ENCODE measurements around the gene ADCK2. TPM values are rescaled to one million over a fixed set of nuclear protein-coding genes. Genes with fewer than 3 reads are reported as not detected.

Gene ADCK2
- total and polyA plus RNA-seq, 9 of the 15 experiments (the other 6 are each of a cell fraction or from before 2014, with no cell fraction given) = 0.08 to 14.3 (median 9.7) TPM

- Histone ChIP-seq H3K4me3 (no peak overlapping the region), H3K79me2 (ENCODE audit: control insufficient read depth, insufficient read depth, low read length) (no peaks in the 10 kb centered on the region), H3K9ac (ENCODE audit: insufficient read depth in 1 of 2, low read depth in 2 of 2, low read length in 2 of 2) (no peak overlapping the region), H4K20me1 (replicated peaks; ENCODE audit: control insufficient read depth, insufficient read depth, low read length) (no peaks in the 10 kb centered on the region), H3K36me3 (ENCODE audit: control insufficient read depth, insufficient read depth, low read length) (peaks cover 23% of the 10 kb centered on the region; the same call in 2 of the 3 replicates), H3K9me1 (ENCODE audit: control insufficient read depth, insufficient read depth, low read length) (no peaks in the 10 kb centered on the region), H3K4me1 (replicated peaks in 1 of 2; ENCODE audit: control insufficient read depth in 2 of 2, insufficient read depth in 2 of 2, low read length in 2 of 2) (no peaks in the 10 kb centered on the region), H3K27me3 (ENCODE audit: control insufficient read depth in 2 of 2, insufficient read depth in 2 of 2, low read length in 2 of 2) (no peaks in the 10 kb centered on the region), H3K9me3 (replicated peaks; ENCODE audit: control insufficient read depth, insufficient read depth, low read depth, low read length) (no peaks in the 10 kb centered on the region), H2AFZ (ENCODE audit: low read depth, low read length) (no peak overlapping the region), H3K4me2 (ENCODE audit: insufficient read depth, low read length) (no peak overlapping the region), H3K27ac (ENCODE audit: extremely low read depth, low read depth, low read length) (no peak overlapping the region)
- no peak for FAIRE-seq
- intact Hi-C loops (cut with micrococcal nuclease) = no loop called here
- ChIA-PET CTCF (ENCODE audit: low intra/inter-chr PET ratio) (interaction anchor here (0.7 kb wide), 1 partner anchor 726 kb away, joined by 4 read pairs; no protein-coding TSS in a partner anchor), POLR2A (interaction anchor here (0.6 to 0.9 kb wide), 2 partner anchors 20 to 236 kb away, joined by 3 to 4 read pairs; no protein-coding TSS in a partner anchor)
- in situ Hi-C loops (cut with MboI) = no loop called here
- TF ChIP-seq GABPB1 (CRISPR knock-in tag; IDR thresholded peaks at IDR 0.05) (no peak), DMBX1 (CRISPR knock-in tag; IDR thresholded peaks at IDR 0.05; ENCODE audit: borderline replicate concordance) (no peak), SNIP1 (IDR thresholded peaks at IDR 0.05; ENCODE audit: low read depth) (no peak), EGR1 (conservative IDR thresholded peaks at IDR 0.05) (no peak), EP400 (IDR thresholded peaks at IDR 0.05) (no peak), SLC30A9 (CRISPR knock-in tag; IDR thresholded peaks at IDR 0.05) (no peak), HOXB6 (CRISPR knock-in tag; IDR thresholded peaks at IDR 0.05; ENCODE audit: borderline replicate concordance) (no peak), MEIS2 (IDR thresholded peaks at IDR 0.05; ENCODE audit: partially characterized antibody) (no peak)
- TF ChIP-seq, protein P1, sequence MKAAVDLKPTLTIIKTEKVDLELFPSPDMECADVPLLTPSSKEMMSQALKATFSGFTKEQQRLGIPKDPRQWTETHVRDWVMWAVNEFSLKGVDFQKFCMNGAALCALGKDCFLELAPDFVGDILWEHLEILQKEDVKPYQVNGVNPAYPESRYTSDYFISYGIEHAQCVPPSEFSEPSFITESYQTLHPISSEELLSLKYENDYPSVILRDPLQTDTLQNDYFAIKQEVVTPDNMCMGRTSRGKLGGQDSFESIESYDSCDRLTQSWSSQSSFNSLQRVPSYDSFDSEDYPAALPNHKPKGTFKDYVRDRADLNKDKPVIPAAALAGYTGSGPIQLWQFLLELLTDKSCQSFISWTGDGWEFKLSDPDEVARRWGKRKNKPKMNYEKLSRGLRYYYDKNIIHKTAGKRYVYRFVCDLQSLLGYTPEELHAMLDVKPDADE (conservative IDR thresholded peaks at IDR 0.05; ENCODE audit: control insufficient read depth, low read depth, low read length) = no peak
- TF ChIP-seq, protein P2, sequence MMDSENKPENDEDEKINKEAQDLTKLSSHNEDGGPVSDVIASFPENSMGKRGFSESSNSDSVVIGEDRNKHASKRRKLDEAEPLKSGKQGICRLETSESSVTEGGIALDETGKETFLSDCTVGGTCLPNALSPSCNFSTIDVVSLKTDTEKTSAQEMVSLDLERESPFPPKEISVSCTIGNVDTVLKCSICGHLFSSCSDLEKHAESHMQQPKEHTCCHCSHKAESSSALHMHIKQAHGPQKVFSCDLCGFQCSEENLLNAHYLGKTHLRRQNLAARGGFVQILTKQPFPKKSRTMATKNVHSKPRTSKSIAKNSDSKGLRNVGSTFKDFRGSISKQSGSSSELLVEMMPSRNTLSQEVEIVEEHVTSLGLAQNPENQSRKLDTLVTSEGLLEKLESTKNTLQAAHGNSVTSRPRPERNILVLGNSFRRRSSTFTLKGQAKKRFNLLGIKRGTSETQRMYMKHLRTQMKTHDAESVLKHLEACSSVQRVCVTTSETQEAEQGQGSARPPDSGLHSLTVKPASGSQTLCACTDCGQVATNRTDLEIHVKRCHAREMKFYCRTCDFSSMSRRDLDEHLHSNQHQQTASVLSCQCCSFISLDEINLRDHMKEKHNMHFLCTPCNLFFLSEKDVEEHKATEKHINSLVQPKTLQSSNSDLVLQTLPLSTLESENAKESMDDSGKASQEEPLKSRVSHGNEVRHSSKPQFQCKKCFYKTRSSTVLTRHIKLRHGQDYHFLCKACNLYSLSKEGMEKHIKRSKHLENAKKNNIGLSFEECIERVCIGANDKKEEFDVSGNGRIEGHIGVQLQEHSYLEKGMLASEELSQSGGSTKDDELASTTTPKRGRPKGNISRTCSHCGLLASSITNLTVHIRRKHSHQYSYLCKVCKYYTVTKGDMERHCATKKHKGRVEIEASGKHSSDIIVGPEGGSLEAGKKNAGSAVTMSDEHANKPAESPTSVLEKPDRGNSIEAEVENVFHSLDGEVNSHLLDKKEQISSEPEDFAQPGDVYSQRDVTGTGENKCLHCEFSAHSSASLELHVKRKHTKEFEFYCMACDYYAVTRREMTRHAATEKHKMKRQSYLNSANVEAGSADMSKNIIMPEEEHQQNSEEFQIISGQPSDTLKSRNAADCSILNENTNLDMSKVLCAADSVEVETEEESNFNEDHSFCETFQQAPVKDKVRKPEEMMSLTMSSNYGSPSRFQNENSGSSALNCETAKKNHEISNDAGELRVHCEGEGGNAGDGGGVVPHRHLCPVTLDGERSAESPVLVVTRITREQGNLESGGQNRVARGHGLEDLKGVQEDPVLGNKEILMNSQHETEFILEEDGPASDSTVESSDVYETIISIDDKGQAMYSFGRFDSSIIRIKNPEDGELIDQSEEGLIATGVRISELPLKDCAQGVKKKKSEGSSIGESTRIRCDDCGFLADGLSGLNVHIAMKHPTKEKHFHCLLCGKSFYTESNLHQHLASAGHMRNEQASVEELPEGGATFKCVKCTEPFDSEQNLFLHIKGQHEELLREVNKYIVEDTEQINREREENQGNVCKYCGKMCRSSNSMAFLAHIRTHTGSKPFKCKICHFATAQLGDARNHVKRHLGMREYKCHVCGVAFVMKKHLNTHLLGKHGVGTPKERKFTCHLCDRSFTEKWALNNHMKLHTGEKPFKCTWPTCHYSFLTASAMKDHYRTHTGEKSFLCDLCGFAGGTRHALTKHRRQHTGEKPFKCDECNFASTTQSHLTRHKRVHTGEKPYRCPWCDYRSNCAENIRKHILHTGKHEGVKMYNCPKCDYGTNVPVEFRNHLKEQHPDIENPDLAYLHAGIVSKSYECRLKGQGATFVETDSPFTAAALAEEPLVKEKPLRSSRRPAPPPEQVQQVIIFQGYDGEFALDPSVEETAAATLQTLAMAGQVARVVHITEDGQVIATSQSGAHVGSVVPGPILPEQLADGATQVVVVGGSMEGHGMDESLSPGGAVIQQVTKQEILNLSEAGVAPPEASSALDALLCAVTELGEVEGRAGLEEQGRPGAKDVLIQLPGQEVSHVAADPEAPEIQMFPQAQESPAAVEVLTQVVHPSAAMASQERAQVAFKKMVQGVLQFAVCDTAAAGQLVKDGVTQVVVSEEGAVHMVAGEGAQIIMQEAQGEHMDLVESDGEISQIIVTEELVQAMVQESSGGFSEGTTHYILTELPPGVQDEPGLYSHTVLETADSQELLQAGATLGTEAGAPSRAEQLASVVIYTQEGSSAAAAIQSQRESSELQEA (IDR thresholded peaks at IDR 0.05; ENCODE audit: low read depth) = no peak
- DNase-seq (ENCODE audit: extremely low read depth in 1 of 4, low spot score in 3 of 4) = no peak
- no peak for ATAC-seq
- no TSS peak for BruUV-seq (replicated peaks)
Observed at GRCh38 chr7:140738280-140738679, 65.5 kb downstream of the ADCK2 start.
